ENCODE data around the gene ARHGAP25.

ARHGAP25 gene

DNA sequence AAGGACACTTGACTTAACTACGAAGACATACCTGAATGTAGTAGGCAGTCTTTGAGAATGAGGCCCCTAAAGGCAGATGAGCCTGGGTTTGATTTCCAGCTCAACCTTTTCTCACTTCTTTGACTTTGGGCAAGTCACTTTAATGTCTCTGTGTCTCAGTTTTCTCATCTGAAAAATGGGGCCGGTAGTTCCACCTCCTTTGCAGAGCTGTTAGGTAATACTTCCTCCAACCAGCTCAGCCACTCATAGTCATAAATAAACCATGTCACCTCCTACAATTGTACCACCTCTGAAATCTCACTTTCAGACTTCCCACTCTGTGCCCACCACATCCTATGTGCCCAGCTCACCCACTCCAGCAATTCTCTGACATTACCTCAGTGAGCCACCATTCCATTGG, 10.4 kb downstream of the ARHGAP25 start:
- DNase-seq = no peak

DNA sequence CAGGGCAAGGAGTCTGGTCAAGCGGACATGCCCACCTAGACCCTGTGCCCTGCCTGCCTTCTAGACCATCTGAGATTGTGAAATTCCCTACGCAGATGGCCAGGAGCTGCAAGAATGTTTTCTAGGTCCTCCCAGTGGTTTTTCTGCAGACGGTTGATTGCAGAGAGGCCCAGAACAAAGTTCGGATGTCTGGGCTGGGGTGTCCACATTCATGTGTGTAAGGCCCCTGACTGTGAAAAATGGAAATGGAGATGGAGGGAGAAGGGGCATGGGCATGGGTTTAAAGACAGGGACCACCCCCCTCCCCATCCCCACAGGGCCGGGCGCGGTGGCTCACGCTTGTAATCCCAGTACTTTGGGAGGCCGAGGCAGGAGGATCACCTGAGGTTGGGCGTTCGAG, 11.8 kb downstream of the ARHGAP25 start:
- DNase-seq = no peak

DNA sequence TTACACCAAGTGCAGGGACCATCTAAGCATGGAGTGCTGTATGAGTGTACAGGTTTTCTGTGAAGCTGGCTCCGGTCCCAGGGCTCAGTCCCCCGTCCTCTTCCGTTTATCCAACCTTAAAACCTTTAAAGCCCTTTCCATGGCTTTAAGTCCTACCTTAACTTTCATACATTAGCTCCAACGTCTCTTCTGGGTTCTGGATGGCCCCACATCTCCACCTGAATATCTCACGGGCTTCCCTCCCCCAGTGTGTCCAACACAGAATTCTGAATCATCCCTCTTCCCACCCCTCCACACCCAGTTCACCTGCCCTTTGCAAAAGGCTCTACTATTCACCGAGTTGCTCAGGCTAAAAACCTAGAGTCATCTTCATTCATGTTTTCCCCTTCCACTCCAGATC, 12.8 kb downstream of the ARHGAP25 start:
- DNase-seq = no peak

DNA sequence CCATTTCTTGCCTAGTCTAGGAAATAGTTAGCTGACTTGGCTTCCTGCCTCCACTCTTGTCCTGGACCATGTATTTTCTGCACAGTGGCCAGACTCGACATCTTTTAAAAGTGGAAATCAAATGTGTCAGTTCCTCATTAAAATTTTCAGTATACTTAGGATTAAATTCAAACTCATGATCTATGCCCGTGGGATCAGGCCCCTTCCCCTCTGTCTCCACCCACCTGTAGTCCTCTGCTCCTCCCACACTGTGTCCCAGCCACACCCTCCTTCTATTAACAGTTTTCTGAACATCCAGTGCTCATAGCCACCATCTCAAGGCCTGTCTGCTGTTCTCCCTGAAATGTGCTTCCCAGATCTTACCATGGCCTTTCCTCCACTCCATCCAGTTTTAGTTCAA, 13.3 kb downstream of the ARHGAP25 start:
- DNase-seq = no peak

DNA sequence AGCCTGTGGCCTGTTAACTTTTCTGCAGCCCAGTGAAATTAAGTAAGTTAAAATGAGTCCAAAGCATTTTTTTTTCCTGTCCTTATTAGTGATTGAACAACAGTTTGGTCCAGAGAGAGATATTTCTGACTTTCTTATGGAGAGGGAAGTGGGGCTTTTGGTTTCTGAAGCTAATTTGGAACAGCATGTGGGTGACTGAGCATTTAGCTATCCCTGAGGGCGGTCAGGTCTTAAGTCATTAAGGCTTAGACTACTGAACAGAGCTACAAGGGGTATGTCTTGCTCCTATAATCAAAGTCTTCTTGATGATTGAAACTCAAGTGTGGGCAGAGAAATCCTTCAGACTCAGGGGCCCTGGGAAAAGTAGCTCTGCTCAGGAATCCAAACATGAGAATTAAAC, 14.0 kb downstream of the ARHGAP25 start:
- DNase-seq = no peak

DNA sequence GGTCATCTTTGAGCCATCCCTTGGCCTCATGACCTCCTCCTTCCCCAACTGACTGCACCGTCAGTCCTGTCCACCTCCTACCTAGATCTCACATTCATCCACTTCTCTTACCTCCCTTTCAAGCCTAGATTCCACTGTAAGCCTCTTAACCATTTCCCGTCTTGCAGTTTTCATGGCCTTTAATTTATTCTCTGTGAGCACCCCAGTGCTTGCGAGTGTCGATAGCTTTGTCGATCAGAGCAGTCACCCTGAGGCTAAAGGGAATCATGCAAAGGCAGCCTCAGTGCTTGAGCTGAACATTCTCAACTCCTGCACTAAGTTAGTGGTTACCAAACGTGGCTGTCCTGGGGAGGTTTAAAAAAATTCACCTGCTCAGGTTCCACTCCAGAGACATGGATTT, 14.7 kb downstream of the ARHGAP25 start:
- no peak for DNase-seq

DNA sequence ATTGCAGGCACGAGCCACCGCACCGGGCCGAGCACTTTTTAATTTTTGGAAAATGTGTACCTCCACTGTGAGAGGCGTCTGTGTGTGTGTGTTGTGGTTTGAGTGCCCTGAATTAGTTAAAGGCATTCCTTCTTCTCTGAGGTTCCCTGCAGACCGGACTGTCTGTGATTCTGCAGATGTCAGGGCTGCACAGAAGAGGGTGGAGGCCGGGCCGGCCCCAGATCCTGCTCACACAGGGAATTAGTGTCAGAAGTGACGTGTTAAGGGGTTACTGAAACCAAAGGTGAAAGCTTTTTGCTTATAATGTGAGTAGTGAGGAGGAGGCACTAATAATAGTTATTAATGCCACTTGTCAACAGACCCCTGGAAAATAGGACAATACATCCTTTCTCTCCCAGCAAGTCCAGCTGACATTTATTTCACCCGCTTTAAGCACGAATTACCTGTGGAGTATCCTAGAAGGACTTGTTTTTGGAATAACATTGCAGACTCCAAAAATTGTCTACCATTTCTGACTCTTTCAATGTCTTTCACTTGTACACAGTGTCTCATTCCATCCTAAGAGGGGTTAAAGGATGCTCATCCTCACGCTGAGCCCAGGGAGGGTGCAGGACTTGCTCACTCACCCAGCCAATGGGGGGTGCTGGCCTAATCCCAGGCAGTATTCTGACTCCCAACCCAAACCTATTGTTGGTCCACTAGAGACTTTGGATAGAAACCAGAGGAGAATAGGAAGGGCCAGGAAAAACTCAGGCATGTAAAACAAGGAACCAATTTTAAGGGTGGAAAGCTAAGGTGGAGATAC, 16.2 kb downstream of the ARHGAP25 start:
- no peak for DNase-seq

DNA sequence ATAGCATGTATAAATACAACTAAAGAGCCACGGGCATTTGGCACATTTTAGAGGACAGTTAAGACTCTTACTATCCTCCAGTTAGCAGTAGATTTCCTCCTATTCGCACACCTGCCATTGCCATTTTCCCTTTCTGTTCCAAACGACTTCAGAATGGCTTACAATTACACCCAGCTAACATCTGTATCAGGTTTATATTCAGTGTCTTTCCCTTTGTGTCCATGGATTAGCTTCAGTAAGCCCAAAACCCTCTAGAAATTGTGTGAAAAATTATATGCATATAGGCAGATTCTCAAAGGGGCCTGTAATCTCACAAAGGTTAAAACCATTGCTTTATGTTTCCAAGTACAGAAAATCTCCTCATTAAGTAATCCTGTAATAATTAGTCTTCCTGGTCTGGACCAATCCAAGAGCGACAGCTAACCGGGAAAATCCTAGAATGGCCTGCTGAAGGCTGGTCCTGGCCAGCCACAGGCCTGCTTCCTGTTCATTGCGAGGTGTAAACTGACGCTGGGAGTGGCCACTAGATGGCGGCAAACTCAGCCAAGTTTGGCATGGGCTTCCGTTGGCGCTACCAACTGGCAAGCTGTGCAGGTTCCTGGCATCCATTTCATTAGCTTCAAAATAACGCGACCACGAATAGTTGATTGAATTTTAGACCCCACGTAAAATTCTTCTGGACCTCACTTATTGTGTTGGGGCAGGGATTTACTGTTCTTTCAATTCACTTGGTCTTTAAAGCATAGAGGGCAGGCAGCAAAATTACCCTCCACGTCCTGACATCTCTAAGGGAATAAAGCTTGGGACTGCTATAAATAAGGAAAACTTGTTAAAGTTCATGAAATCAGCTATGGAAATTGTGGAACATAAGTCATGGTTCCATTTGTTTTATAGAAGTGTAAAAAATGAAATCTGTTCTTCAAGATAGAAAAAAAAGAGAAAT, 17.1 kb downstream of the ARHGAP25 start:
- DNase-seq = peak; percentile 54

DNA sequence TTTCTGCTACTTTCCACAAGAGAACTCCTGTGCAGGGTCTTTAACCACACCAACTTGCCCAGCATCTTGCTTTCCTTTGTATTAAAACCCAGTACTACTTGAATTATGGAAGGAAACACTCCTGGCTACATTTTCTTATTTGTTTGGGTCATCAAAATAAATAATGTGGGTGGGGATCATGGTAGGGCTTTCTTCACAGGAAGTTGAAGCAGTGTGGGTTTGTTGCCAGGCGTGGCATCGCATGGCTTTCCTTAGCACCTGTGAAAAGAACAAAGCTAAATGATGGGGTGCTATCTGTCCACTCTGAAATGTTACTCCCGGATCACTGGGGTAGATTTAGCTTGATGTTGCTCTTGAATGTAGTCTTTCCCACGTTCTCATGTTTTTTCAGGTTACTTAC, 18.7 kb downstream of the ARHGAP25 start:
- DNase-seq = no peak

DNA sequence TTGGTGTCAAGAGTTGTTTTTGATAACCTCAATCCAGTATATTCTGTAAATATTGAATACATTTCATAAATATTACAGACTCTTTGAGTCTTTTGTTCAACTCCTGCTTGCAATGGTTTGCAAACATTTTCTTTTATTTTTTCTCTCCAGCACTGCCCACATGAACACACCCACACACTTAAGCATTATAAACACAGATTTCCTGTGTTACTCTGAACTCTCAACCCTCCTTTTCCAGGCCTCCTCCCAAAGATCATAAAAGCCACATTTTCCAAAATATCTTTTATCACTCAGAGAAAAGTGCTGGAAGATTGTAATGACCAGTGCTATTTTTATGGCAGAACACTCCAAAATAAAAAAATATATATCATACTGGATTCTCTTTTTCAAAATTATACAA, 20.5 kb downstream of the ARHGAP25 start:
- no peak for DNase-seq

DNA sequence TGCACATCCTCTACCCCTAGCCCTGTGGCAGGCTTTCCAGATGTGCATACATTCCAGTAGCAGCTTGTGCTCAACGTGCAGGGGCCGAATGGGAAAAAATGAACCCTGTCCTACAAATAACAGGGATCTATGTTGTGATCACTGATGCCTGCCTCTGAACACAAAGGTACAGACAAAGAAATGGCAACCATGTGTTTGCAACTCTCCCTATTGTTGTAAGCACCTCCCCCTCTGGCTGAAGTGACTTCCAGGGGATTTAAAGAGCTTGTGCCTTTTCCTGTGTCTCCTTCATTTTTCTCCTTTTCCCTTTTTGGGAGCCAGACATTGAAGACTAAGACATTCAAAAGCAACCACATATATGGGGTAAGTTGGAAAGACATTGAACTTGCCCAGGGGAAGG, 21.6 kb downstream of the ARHGAP25 start:
- DNase-seq = no peak

DNA sequence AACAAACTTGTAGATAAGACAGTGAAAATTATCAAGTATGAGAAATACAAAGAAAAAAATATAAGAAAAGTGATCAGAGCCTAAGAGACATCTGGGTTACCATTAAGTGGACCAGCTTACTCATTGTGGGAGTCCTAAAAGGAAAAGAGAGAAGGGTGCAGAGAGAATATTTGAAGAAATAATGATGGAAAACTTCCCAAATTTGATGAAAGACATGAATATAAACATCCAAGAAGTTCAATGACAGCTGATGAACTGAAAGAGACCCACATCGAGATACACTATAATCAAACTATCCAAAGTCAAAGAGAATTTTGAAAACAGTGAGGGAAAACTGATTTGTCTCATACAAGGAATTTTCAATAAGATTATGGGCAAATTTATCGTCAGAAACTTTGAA, 22.5 kb downstream of the ARHGAP25 start:
- DNase-seq = no peak

DNA sequence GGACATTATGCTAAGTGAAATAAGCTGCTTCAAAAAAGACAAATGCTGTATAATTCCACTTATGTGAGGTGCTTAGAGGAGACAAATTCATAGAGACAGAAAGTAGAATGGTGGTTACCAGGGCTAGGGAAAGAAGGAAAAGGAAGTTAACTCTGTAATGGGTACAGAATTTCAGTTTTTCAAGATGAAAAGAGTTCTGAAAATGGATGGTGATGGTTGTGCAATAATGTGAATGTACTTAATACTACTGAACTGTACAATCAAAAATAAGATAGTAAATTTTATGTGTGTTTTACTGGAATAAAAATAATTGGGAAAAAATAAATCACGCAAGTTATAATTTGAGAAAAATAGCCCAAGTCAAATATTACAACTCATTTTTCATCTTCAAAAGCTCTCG, 27.5 kb downstream of the ARHGAP25 start:
- no peak for DNase-seq

DNA sequence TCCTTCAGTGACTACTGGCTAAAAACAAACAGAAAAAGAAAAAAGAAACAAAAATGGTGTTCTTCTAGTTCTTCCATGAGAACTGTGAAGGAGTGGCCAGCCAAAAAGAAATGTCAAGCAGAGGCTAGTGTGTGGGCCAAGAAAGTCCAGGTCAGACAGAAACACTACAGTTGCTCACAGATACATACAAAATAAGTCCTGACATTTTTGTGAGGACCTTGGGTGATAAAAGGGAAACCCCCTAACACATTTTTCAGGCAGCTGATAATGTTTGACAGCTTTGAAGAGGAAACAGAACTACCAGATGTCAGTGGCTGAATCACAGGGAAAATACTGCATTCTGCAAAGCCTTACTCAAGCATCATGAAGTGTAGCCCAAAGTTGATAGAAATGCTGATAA, 28.1 kb downstream of the ARHGAP25 start:
- DNase-seq = no peak

DNA sequence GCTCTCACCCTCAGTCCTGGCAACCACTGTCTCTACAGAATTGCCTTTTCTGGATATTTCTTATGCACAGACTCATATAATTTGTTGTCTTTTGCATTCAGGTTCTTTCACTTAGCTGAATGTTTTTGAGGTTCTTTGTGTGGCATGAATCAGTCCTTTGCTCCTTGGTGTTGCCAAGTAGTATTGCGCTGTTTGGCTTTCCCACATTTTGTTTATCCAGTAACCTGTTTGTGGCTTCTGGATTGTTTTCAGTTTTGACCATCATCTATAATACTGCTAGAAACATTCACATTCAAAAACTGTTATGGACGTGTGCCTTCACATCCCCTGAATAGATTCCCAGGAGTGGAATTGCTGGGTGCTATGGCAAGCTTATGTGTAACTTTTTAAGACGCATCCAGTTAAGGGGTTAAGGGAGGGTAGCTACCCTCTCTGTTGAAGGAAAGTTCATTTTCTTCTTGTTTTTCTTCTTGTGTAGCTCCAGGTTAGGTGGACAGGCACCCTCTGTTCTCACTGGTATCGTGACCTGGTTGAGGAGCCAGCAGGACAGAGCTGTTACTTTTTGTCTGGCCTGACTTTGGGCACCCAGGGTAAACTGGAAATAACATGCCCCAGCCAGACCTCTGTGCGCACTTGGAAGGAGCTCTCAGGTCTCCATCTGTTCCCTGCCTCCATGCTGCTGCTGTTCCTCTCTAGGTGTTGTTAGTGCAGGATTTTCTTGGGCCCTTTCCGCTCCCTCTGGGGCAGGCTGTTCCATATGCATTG, 29.6 kb downstream of the ARHGAP25 start:
- DNase-seq = no peak

DNA sequence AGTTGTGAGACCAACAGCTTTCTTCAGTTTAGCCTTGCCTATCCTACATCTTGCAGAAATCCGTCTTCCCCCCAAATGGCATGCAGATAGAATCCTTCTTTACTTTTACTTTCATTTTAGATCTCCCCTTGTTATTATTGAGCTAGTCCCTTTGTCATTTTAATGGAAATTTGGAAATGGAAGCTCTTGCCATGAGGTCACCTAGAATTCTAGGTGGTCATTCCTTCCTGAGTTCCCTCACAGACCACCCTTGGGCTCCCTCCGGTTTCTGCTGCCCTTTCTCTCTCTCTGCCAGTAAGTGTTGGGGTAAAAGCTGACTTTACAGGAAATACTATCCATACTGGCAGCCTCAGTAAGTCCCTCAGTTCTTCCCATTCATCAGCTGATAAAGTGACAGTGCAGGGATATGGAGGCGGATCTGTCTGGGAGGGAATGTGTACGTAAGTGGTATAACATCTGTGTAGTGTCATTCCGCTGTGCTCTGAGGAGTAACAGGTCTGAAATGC, 30.2 kb downstream of the ARHGAP25 start:
- no peak for DNase-seq

DNA sequence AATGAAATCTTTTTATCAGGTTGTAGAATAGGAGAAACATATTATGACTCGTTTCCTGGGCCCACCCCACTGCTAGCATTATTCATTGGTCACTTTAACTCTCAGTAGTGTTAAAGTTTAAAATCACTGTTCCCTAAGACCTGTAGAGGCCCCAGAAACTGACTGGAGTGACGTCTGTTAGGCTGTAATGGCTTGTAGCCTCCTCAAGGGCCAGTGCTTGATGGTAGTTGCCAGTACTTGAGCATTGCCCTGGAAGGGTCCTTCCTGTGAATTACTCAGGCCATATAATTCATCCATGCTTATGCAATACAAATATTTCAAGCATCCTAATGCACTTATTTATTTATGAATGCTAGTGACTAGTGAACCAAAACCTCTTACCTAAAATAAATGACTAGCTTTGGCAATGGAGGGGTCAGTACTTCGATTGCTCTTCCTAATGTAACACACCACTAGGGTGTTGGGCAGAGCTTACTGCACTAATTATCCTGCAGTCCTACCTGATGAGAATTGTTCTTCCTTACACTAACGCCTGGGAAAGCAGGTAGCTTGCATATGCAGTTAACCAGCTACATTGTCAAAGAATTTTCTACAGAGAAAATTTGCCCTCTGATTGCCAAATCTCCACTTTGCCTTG, 31.2 kb downstream of the ARHGAP25 start:
- DNase-seq = no peak

DNA sequence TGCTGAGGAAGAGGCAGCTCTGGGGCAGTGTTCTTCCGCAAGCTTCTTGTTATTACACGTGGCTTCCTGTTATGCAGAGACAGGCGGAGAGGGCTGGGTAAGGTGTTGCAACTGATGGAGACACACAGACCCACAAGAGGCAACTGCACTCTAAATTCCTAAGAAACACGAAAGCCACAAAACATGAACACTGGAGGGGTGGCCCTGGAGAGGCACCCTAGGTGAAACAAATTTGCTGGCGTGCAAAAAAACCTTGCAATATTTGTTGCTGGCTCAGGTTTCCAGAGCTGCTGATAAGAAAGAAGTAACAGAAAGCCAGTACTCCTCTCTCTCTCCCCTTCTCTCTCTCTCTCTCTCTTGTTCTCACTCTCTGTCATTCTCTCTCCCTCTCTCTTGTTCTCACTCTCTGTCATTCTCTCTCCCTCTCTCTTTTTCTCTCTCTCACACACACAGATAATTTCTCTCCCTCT, 31.8 kb downstream of the ARHGAP25 start:
- DNase-seq = no peak

DNA sequence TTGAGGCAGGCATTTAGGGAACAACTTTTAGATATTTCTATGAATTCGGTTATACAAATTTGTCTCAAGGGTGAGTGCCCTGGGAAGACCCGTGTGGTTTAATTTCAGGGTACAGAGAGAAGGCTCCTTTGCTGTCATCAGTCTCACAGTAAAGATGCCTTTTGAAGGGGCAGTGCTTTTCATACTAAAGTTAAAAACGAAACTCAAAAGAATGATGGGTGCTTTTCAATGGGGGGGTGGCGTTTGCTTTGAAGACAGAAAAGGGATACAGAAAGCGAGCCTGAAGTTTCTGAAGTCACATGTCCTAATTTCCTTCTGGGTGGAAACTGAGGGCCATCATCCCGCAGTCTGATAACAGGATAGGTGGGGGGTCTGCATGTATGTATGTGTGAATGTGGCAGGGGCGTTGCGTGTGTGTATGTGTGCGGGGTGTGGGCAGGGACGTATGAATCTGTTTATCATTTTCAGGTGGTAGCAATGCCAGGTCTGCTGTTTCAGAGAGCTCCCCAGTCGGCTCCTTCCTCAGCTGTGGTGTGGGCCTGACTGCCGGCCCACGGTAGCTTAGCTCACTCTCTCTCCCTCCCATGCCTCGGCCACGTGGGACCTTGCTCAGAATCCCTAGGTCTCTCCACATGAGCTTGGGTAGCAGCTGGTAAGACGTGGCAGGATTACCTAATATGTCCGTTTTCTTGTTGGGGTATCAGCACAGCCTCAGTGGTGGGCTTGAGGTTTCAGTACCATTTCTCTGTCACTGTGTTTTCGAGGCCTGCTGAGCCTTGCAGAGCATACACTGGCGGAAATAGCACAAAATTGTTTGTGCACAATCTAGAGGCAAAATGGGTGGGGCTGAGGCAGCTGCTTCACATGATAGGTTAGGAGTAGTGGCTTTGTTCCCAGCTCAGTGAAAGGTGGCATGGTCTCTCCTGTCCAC, 32.7 kb downstream of the ARHGAP25 start:
- DNase-seq = no peak

DNA sequence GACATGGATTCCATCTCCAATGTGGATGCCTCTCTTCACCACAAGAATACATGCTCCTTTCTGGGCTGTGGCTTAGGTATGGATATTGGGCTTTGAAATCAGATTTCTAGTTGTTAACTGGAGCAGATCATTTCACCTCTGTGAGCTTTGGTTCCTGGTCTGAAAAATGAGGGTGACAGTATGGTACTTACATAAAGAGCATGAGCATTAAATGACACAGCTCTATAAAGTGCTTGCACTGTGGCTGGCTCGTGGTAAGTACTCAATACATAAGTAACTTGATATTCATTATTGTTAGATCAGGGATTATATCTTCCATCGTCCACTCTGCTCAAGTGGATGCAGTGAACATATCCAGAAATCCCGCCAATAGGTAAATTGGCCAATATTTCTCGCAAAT, 33.4 kb downstream of the ARHGAP25 start:
- no peak for DNase-seq

DNA sequence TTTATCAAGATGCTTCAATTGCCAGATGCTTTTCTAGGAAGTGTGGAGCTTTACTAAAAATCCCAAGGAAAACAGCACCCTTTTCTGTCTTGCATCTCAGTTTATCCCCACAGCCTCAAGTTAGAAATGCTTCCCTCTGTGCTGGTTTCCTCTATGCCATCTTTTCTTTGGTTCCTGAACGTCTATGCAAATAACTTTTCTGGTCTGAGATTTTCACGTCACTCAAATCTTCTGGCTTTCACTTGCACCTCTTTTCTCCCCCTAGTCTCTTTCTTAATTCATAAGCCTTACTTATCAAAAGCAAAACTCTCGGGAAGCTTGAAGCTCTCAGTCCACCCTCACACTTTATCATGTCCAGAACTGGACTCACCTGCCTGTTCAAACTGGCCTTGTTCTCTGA, 33.9 kb downstream of the ARHGAP25 start:
- no peak for DNase-seq

Measured in NCI-H1105 (cell line).